Gastrocnemius medialis (tissue), 4 donors: ENCODE data around the gene BNIP5. TPM values are rescaled to one million over a fixed set of nuclear protein-coding genes. Genes with fewer than 3 reads are reported as not detected.

Experiments used
- ATAC-seq, 2 donors: fragments of 150-250 bp; one replicate each; pipeline ENCODE4 v1.9.1; 2016
- DNase-seq, 2 donors: peaks; one replicate each; pipeline ENCODE4 v3.0.0-alpha.2; 2019
- H3K27ac ChIP-seq, 4 donors: fragments of 200-600 bp; sonication (generic); 1 replicate in 1 of 4; 2 replicates in 3 of 4; pipeline ENCODE4 v1.5.1; 2016 to 2018; ENCODE audit warnings: mild to moderate bottlenecking in 2 of 4, moderate library complexity in 1 of 4
- H3K27me3 ChIP-seq, 3 donors: fragments of 200-600 bp; sonication (generic) in 2 of 3; 1 replicate in 1 of 3; 2 replicates in 2 of 3; pipeline versions ENCODE4 v1.5.1 to v1.6.0; 2016 to 2019; ENCODE audit warnings: mild to moderate bottlenecking in 1 of 3, moderate library complexity in 1 of 3
- H3K36me3 ChIP-seq, 2 donors: fragments of 200-600 bp; sonication (generic) in 1 of 2; one replicate each; pipeline ENCODE4 v1.5.1; 2017 to 2018
- H3K4me1 ChIP-seq, 2 donors: fragments of 200-600 bp; sonication (generic) in 1 of 2; one replicate each; pipeline ENCODE4 v1.5.1; 2016 to 2017; ENCODE audit warnings: mild to moderate bottlenecking in 2 of 2
- H3K4me3 ChIP-seq, 4 donors: fragments of 200-600 bp; sonication (generic) in 3 of 4; 1 replicate in 1 of 4; 2 replicates in 3 of 4; pipeline ENCODE4 v1.5.1; 2016 to 2019; ENCODE audit warnings: mild to moderate bottlenecking in 2 of 4
- H3K9me3 ChIP-seq, 3 donors: fragments of 200-600 bp; sonication (generic) in 2 of 3; 1 replicate in 1 of 3; 2 replicates in 2 of 3; pipeline ENCODE4 v1.5.1; 2016 to 2019
- POLR2A ChIP-seq, 2 donors: fragments of 450-650 bp; IDR thresholded peaks; one replicate each; pipeline ENCODE4 v1.6.1; 2017; ENCODE audit warnings: antibody characterized with exemption in 2 of 2, mild to moderate bottlenecking in 2 of 2, moderate library complexity in 2 of 2
- in situ Hi-C, 4 donors: fragments of 200-750 bp; cut with MboI; loops; one replicate each; pipeline versions ENCODE4 v1.15.0 to v1.8.0; 2017; ENCODE audit warnings: low sequenced_read_pairs in 4 of 4
- intact Hi-C: fragments of 100-400 bp; cut with DNase I; formaldehyde crosslinking; loops from one replicate; pipeline ENCODE4 v1.15.1; 2023; ENCODE audit warnings: low total_unique reads
- total RNA-seq, 4 donors: library from RNA; depleted of rRNA; stranded (reverse); fragments of >200 nt; gene quantifications; one replicate each; pipeline versions ENCODE4 v1.1.0 to v1.2.3, GENCODE V29; 2016
- TF ChIP-seq, protein P1 (sequence below), 5 experiments: fragments of 450-650 bp in 3 of 5; fragments of 200-600 bp in 2 of 5; sonication (generic) in 2 of 5; IDR thresholded peaks in 4 of 5; conservative IDR thresholded peaks in 1 of 5; 1 replicate in 4 of 5; 2 replicates in 1 of 5; pipeline ENCODE4 v1.5.1; 2016 to 2019; ENCODE audit warnings: antibody characterized with exemption in 5 of 5, mild to moderate bottlenecking in 3 of 5, moderate library complexity in 3 of 5

BNIP5 gene
- total RNA-seq, 4 donors from 2014 or later: not detected

DNA sequence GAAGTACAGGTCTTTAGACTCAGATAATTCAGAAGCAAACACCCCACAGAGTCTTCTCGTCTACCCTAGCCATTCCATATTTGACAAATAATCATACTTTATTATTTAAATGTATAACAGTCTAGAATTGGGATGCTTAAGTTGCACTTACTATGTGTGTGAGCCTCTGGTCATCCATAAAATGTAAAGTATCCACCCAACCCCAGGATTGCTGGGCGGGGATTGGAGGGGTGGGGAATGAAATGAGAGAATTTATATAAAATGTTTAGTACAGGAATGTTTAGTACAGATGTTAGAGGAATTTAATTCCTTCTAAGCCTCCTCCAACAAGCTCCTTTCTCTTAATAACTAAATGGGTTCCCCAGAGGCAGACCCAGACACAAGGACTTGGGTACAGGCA, 16.9 kb downstream of the BNIP5 start:
- Histone ChIP-seq H3K4me1 (no peaks in the 10 kb centered on the region), H3K27me3 (no peaks in the 10 kb centered on the region), H3K9me3 (no peaks in the 10 kb centered on the region), H3K4me3 (no peak overlapping the region), H3K27ac (no peak overlapping the region), H3K36me3 (no peaks in the 10 kb centered on the region)
- intact Hi-C loops: no loop called here
- ATAC-seq: no peak
- in situ Hi-C loops: no loop called here
- no peak for DNase-seq
- TF ChIP-seq, protein P1, sequence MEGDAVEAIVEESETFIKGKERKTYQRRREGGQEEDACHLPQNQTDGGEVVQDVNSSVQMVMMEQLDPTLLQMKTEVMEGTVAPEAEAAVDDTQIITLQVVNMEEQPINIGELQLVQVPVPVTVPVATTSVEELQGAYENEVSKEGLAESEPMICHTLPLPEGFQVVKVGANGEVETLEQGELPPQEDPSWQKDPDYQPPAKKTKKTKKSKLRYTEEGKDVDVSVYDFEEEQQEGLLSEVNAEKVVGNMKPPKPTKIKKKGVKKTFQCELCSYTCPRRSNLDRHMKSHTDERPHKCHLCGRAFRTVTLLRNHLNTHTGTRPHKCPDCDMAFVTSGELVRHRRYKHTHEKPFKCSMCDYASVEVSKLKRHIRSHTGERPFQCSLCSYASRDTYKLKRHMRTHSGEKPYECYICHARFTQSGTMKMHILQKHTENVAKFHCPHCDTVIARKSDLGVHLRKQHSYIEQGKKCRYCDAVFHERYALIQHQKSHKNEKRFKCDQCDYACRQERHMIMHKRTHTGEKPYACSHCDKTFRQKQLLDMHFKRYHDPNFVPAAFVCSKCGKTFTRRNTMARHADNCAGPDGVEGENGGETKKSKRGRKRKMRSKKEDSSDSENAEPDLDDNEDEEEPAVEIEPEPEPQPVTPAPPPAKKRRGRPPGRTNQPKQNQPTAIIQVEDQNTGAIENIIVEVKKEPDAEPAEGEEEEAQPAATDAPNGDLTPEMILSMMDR (IDR thresholded peaks at IDR 0.05 in 4 of 5, conservative IDR thresholded peaks at IDR 0.05 in 1 of 5): no peak
- no peak for TF ChIP-seq POLR2A (IDR thresholded peaks at IDR 0.05)

DNA sequence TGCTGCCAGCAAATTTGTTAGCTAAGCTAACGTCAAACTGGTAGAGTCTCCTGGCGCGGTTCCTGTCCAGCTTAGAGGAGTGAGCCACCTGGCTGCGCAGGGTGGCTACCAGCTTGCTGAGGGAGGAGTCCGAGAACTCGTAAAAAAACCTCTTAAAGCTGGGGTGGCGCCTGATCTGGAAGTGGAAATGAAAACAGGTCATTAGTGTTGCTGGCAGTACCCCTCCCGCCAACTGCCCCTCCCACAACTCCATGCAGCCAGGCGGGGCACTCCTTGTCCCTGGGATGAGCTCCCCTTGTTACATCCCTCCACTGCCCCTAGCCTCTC, 17.3 kb downstream of the BNIP5 start:
- H3K27ac ChIP-seq: no peak overlapping the region
- no peaks in the 10 kb centered on the region for H3K36me3 ChIP-seq
- in situ Hi-C loops: no loop called here
- no peaks in the 10 kb centered on the region for H3K9me3 ChIP-seq
- ATAC-seq (no peak), DNase-seq (no peak)
- no peak overlapping the region for H3K4me3 ChIP-seq
- TF ChIP-seq, protein P1 (IDR thresholded peaks at IDR 0.05 in 4 of 5, conservative IDR thresholded peaks at IDR 0.05 in 1 of 5): no peak
- TF ChIP-seq POLR2A (IDR thresholded peaks at IDR 0.05): no peak
- intact Hi-C loops: no loop called here
- no peaks in the 10 kb centered on the region for H3K4me1 ChIP-seq
- no peaks in the 10 kb centered on the region for H3K27me3 ChIP-seq

DNA sequence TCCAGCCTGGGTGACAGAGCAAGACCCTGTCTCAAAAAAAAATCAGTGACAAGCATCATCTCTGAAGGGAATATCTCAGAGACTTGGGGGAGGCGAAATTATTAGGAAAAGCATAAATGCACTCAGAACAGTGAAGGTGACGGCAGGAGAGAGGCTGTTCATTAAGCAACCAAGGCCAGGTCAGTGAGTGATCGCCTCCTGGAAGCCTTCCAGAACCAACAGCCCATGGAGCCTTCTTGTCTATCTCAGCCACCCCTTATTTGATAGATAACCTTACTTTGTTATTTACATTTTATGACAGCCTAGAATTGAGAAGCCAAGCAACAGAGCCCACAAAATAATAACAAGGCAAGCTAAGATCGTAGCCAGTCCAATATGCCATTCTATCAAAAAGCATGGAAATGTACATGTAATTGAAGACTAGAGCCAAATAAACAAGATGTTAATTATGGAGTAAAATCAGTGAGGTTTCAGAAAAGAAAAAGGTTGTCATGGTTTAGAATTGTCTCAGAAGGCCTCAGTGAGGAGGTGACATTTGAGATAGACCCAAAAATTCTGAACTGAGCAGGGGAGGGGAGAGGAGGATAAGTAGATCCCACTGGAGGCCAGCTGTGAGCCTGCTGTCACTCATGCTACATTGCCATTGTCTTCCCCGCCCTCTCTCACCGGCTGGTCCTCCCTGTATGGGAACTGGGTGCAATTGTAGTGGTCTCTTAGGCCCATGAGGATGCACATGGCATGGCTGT, 17.8 kb downstream of the BNIP5 start:
- in situ Hi-C loops (no loop called here), intact Hi-C loops (loop anchor here (1.0 kb wide), 1 partner anchor 24 kb away; no protein-coding TSS in a partner anchor)
- DNase-seq (no peak), ATAC-seq (no peak)
- H3K4me3 ChIP-seq: no peak overlapping the region
- no peaks in the 10 kb centered on the region for H3K36me3 ChIP-seq
- H3K27ac ChIP-seq: no peak overlapping the region
- TF ChIP-seq, protein P1 (IDR thresholded peaks at IDR 0.05 in 4 of 5, conservative IDR thresholded peaks at IDR 0.05 in 1 of 5): no peak
- TF ChIP-seq POLR2A (IDR thresholded peaks at IDR 0.05): no peak
- no peaks in the 10 kb centered on the region for H3K4me1 ChIP-seq
- H3K9me3 ChIP-seq: no peaks in the 10 kb centered on the region
- no peaks in the 10 kb centered on the region for H3K27me3 ChIP-seq

DNA sequence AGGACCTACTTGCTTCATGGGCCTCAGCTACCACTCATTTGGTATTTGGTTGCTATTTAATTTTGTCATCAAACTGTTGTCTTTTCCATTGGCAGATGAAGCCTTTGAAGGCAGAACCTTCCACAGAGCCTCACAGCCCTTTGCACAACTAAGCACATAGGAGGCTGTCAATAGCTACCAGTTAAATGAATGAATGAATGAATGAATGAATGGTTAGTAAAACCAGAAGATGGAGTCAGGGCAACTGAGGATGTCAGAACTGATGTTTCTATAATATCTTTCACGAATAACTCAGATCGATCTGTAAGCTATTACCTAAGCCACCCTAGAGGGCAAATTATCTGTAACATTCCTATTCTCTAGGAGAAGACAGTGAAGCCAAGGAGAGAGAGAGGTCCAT, 19.1 kb downstream of the BNIP5 start:
- no peaks in the 10 kb centered on the region for H3K36me3 ChIP-seq
- intact Hi-C loops (loop anchor here (1.0 kb wide), 1 partner anchor 26 kb away; no protein-coding TSS in a partner anchor), in situ Hi-C loops (no loop called here)
- no peak overlapping the region for H3K4me3 ChIP-seq
- TF ChIP-seq, protein P1 (IDR thresholded peaks at IDR 0.05 in 4 of 5, conservative IDR thresholded peaks at IDR 0.05 in 1 of 5): no peak
- no peak for TF ChIP-seq POLR2A (IDR thresholded peaks at IDR 0.05)
- DNase-seq: no peak
- ATAC-seq: no peak
- no peaks in the 10 kb centered on the region for H3K27me3 ChIP-seq
- H3K4me1 ChIP-seq: no peaks in the 10 kb centered on the region
- no peak overlapping the region for H3K27ac ChIP-seq
- no peaks in the 10 kb centered on the region for H3K9me3 ChIP-seq

DNA sequence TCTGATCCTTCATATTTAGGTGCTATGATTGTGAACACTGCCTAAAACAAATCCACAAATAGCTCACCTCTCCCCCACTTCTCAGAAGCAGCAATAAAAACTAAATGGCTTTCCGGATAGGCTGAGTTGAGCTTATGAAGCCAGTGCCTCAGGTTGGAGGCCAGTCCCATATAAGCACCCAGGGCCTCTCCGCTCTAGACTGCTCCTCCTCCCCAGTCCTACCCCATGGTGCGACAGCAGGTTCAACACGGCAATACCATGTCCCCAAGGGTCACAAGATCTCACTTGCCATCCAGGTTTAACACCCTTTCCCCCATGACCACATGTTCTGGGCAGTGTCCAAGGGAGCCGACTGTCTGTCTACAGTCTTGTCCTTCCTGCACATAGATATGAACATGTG, 20.8 kb downstream of the BNIP5 start:
- no peak overlapping the region for H3K27ac ChIP-seq
- intact Hi-C loops: no loop called here
- no peaks in the 10 kb centered on the region for H3K9me3 ChIP-seq

More for the DNA sequence above, 20.8 kb downstream of the BNIP5 start:
- ATAC-seq (no peak), DNase-seq (no peak)
- Histone ChIP-seq H3K27me3 (no peaks in the 10 kb centered on the region), H3K36me3 (no peaks in the 10 kb centered on the region), H3K4me3 (no peak overlapping the region), H3K4me1 (no peaks in the 10 kb centered on the region)
- no peak for TF ChIP-seq POLR2A (IDR thresholded peaks at IDR 0.05)
- TF ChIP-seq, protein P1 (IDR thresholded peaks at IDR 0.05 in 4 of 5, conservative IDR thresholded peaks at IDR 0.05 in 1 of 5): no peak
- in situ Hi-C loops: no loop called here
